IPS DF 6.9 (cell line): ENCODE measurements around the gene EFCAB11.

Source experiments
- DNase-seq: peaks from one replicate; pipeline ENCODE4 v3.0.0-alpha.2; 2013; ENCODE audit warnings: low read depth, low spot score
- H3K27ac ChIP-seq: one replicate; pipeline ENCODE4 v1.5.1; 2013; ENCODE audit warnings: low read length, control low read depth
- H3K27me3 ChIP-seq: 2 replicates; pipeline ENCODE4 v1.6.1; 2013; ENCODE audit warnings: mild to moderate bottlenecking, low read length; ENCODE audit not compliant: control insufficient read depth, insufficient read depth
- H3K36me3 ChIP-seq: 2 replicates; pipeline ENCODE4 v1.6.1; 2013; ENCODE audit warnings: low read length; ENCODE audit not compliant: control insufficient read depth, insufficient read depth
- H3K4me1 ChIP-seq: 2 replicates; pipeline ENCODE4 v1.6.1; 2013; ENCODE audit warnings: low read length; ENCODE audit not compliant: control insufficient read depth, insufficient read depth
- H3K4me3 ChIP-seq: 2 replicates; pipeline ENCODE4 v1.5.1; 2013; ENCODE audit warnings: mild to moderate bottlenecking, low read length
- H3K9me3 ChIP-seq: 2 replicates; pipeline ENCODE4 v1.6.1; 2013; ENCODE audit warnings: low read length, inconsistent platforms; ENCODE audit not compliant: control insufficient read depth, insufficient read depth
- WGBS: extraction: QIAGEN DNeasy Blood & Tissue Kit; methylation state at CpG from one replicate; pipeline ENCODE4 v1.1.7; 2013; ENCODE audit warnings: mixed read lengths, missing lambda C conversion rate; ENCODE audit not compliant: insufficient read length, insufficient coverage; 5-methylcytosine and 5-hydroxymethylcytosine counted together

EFCAB11 gene

DNA sequence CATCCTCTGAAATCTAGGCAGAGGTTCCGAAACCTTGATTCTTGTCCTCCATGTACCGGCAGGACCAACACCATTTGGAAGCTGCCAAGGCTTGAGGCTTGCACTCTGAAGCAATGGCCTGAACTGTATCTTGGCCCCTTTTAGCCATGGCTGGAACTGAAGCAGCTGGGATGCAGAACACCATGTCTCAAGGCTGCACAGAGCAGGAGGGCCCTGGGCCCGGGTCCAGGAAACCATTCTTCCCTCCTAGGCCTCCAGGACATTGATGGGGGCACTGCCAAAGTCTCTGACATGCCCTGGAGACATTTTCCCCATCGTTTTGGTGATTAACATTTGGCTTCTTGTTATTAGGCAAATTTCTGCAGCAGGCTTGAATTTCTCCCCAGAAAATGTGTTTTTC lies 198.7 kb downstream of the EFCAB11 start:
- H3K9me3 ChIP-seq: no peaks in the 10 kb centered on the region
- no peak overlapping the region for H3K4me3 ChIP-seq
- H3K27ac ChIP-seq: no peak overlapping the region
- DNase-seq: no peak
- no peaks in the 10 kb centered on the region for H3K27me3 ChIP-seq
- peaks cover 4% of the 10 kb centered on the region; the same call in 1 of the 2 replicates for H3K4me1 ChIP-seq
- no CpG with 5 or more reads among the region's 4 CpGs for WGBS
- H3K36me3 ChIP-seq: no peaks in the 10 kb centered on the region

DNA sequence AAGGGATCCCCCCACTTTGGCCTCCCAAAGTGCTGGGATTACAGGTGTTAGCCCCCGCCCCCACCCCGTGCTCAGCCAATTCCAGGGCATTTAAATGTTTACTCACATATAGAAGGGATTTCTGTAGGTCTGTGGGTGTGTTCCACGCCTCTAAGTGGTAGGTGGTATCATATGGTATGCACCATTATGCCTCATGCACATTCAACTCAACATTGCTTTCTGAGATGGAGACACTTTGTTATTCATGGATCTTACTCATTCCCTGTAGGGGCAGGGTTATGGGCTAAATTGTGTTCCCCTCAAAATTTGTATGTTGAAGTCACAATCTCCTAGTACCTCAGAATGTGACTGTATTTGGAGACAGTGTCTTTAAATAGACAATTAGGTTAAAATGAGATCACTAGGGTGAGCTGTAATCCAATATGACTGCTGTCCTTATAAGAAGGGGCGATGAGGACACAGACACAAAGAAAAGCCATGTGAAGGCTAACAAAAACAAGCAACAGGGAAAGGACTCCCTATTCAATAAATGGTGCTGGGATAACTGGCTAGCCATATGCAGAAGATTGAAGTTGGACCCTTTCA lies 200.6 kb downstream of the EFCAB11 start:
- no peak for DNase-seq
- Histone ChIP-seq H3K4me3 (no peak overlapping the region), H3K9me3 (no peaks in the 10 kb centered on the region), H3K27me3 (no peaks in the 10 kb centered on the region), H3K36me3 (no peaks in the 10 kb centered on the region), H3K27ac (no peak overlapping the region), H3K4me1 (no peaks in the 10 kb centered on the region)
- WGBS: no CpG with 5 or more reads among the region's 4 CpGs

DNA sequence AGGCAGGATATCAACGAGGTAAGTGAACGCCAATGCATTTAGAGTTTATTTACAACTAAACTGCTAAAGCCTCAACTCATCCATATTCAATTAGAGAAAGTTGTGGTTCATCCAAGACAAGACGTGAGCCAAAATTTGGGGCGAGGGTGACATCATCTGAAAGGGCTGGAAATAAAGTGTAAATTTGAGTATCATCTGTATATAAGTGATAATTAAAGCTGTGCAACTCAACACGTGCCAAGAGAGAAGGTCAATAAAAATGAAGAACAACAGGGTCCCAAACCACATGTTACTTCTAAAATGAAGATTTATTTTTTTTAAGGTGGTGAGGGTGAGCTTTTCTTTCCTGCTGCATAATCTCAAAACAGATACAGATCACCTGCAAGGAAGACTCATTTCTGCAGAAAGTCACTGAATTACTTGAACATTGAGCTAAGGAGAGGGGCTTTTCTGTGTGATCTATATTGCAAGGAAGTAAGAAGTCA lies 203.6 kb downstream of the EFCAB11 start:
- no peak for DNase-seq
- no peak overlapping the region for H3K27ac ChIP-seq
- no CpG with 5 or more reads among the region's 5 CpGs for WGBS

DNA sequence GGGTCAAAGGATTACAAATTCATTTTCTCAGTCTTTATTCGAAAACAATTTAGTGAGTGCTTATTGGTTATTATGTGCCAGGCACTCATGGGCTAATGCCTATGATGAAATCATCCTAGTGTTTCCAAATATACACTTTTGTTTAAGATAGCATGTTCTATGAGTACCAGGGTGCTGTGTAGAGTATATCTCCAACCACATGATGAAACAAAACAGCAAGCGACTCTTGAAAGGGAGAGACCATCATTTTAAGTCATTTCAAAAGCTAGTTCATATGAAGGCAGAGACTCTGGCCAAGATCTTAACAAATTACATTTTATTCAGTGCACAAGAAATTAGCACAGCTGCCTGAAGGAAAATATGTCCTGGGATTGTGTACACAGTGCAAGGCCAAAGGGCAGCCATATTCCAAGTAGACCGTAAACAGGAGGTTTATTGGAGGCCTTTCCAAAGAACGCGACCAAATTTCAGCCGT lies 204.2 kb downstream of the EFCAB11 start:
- no peaks in the 10 kb centered on the region for H3K9me3 ChIP-seq
- no peak overlapping the region for H3K4me3 ChIP-seq
- no peak for DNase-seq
- WGBS: no CpG with 5 or more reads among the region's 6 CpGs
- H3K27me3 ChIP-seq: no peaks in the 10 kb centered on the region
- no peaks in the 10 kb centered on the region for H3K36me3 ChIP-seq
- no peak overlapping the region for H3K27ac ChIP-seq
- no peaks in the 10 kb centered on the region for H3K4me1 ChIP-seq

More for the DNA sequence above, 203.6 kb downstream of the EFCAB11 start:
- Histone ChIP-seq H3K36me3 (no peaks in the 10 kb centered on the region), H3K4me1 (no peaks in the 10 kb centered on the region), H3K9me3 (no peaks in the 10 kb centered on the region), H3K4me3 (no peak overlapping the region), H3K27me3 (no peaks in the 10 kb centered on the region)

DNA sequence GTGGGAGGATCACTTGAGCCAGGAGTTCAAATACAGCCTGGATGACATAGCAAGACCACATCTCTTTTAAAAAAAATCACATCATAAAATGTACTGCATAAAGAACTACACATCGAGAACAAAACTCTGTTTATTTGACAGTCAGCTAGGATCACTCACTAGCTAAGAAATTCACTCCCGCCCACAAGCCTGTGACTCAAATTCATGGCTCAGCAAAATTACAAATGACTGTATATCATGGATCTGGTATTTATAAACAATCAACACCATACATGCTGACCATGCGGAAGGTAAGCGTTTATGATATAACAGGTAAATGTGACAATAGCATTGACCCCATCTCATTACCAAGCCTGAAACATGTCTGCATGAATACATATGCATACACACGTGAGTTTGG lies 206.5 kb downstream of the EFCAB11 start:
- no peak overlapping the region for H3K27ac ChIP-seq
- no CpG with 5 or more reads among the region's 5 CpGs for whole genome bisulfite sequencing
- no peaks in the 10 kb centered on the region for H3K4me1 ChIP-seq
- H3K4me3 ChIP-seq: no peak overlapping the region
- no peaks in the 10 kb centered on the region for H3K9me3 ChIP-seq
- no peaks in the 10 kb centered on the region for H3K36me3 ChIP-seq
- no peaks in the 10 kb centered on the region for H3K27me3 ChIP-seq
- DNase-seq: no peak

DNA sequence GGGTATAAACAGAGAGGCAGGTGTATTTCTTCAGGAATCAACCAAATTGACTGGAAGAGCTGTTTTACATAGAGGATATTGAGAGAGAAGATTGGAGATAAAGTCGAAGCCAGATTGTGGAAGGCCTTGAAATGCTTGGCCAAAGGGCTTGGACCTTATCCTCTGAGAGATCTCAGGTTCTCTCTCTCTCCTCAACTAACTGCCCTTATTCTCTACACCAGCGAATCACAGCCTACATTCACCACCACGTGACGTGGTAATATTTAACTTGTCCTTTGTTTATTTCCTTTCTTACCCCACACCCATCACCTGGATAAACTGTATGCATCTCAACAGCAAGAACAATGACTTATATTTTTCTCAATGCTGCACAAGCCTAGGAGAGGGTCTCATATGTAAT lies 207.4 kb downstream of the EFCAB11 start:
- Histone ChIP-seq H3K36me3 (no peaks in the 10 kb centered on the region), H3K9me3 (peaks cover 2% of the 10 kb centered on the region), H3K4me1 (no peaks in the 10 kb centered on the region), H3K4me3 (no peak overlapping the region), H3K27ac (no peak overlapping the region), H3K27me3 (no peaks in the 10 kb centered on the region)
- no peak for DNase-seq
- WGBS: no CpG with 5 or more reads among the region's 4 CpGs

DNA sequence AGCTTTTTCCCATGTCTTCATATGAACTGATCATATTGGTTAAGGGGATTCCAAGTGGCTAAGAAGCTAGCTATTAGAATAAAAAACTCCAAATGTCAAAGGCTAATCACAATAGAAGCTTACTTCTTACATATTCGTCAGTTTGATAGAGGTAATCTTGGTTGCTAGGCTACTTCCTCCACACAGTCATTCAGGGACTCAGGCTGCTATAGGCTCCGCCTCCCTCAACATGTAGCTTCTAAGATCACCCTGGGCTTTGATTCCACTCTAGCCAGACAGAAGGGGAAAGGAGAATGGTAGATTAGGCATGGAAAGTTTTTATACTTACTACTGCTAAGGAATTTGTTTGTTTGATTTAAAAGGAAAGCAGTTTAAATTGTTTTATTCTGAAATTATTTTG lies 207.9 kb downstream of the EFCAB11 start:
- Histone ChIP-seq H3K4me1 (no peaks in the 10 kb centered on the region), H3K4me3 (no peak overlapping the region), H3K36me3 (no peaks in the 10 kb centered on the region), H3K27me3 (no peaks in the 10 kb centered on the region), H3K27ac (no peak overlapping the region), H3K9me3 (peaks cover 3% of the 10 kb centered on the region)
- WGBS: no CpG with 5 or more reads among the region's 2 CpGs
- DNase-seq: no peak

DNA sequence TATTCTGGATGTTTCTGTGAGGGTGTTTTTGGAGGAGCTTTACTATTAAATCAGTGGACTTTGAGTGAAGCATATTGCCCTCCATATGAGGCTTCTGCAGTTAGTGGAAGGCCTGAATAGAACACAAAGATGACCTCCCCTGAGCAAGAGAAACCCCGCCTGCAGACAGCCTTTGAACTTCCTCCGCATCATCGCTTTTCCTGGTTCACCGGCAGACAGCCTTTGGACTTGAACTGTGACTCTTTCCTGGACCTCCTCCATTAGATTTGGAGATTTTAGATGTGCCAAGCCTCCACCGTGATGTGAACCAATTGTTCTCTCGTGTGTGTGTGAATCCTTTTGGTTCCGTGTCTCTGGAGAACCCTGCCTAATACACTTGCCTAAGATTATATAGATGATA lies 208.4 kb downstream of the EFCAB11 start:
- no peak overlapping the region for H3K4me3 ChIP-seq
- H3K27ac ChIP-seq: no peak overlapping the region
- WGBS: no CpG with 5 or more reads among the region's 7 CpGs
- no peaks in the 10 kb centered on the region for H3K4me1 ChIP-seq
- no peaks in the 10 kb centered on the region for H3K36me3 ChIP-seq
- no peak for DNase-seq
- peaks cover 3% of the 10 kb centered on the region for H3K9me3 ChIP-seq
- no peaks in the 10 kb centered on the region for H3K27me3 ChIP-seq
